ENCODE results near the gene PIAS1.

- TF ChIP-seq CREB1 (IDR thresholded peaks at IDR 0.05; ENCODE audit: low read depth): no peak
- no peak for TF ChIP-seq TAF1 (IDR thresholded peaks at IDR 0.05; ENCODE audit: low read depth)
- TF ChIP-seq USF1 (IDR thresholded peaks at IDR 0.05): no peak
- no peak for TF ChIP-seq EP300 (IDR thresholded peaks at IDR 0.05; ENCODE audit: borderline replicate concordance)
- no peak for TF ChIP-seq CEBPB (IDR thresholded peaks at IDR 0.05)
Measured at GRCh38 chr15:68130851-68131250, 76.7 kb downstream of the PIAS1 start.
